Astrocyte (in vitro differentiated cells and primary cell): ENCODE measurements around the gene TMEM63C.

Source experiments
- CTCF ChIP-seq: IDR thresholded peaks from 2 replicates; pipeline ENCODE4 v1.5.1; 2011; ENCODE audit warnings: low read depth, mild to moderate bottlenecking, inconsistent platforms, low read length, moderate library complexity; ENCODE audit not compliant: insufficient read depth
- EZH2 ChIP-seq: IDR thresholded peaks from 2 replicates; pipeline ENCODE4 v1.6.1; 2012; ENCODE audit warnings: mild to moderate bottlenecking, low read length, inconsistent platforms; ENCODE audit not compliant: insufficient read depth

- no peak for TF ChIP-seq CTCF
- no peak for TF ChIP-seq EZH2
Measured at GRCh38 chr14:77204459-77204771, 22.8 kb downstream of the TMEM63C start.
